Adrenal gland (tissue), 5 donors: ENCODE measurements around the gene PACSIN2.

ENCODE experiments used
- CTCF ChIP-seq, 6 experiments: fragments of 450-650 bp in 4 of 6; fragments of 200-600 bp in 2 of 6; sonication (generic) in 1 of 6; IDR thresholded peaks; 1 replicate in 5 of 6; 2 replicates in 1 of 6; pipeline versions ENCODE4 v1.5.1 to v1.8.0; 2016 to 2021; ENCODE audit warnings: antibody characterized with exemption in 6 of 6, mild to moderate bottlenecking in 2 of 6, moderate library complexity in 1 of 6
- POLR2A ChIP-seq, 2 donors: fragments of 450-650 bp; IDR thresholded peaks; one replicate each; pipeline ENCODE4 v1.6.1; 2017; ENCODE audit warnings: antibody characterized with exemption in 2 of 2, mild to moderate bottlenecking in 2 of 2, moderate library complexity in 1 of 2
- donor health status: DM: no; HTN: no; CAD: no.

GRCh38 chr22:42881982-42882656 is 132.8 kb downstream of the PACSIN2 start:
- TF ChIP-seq POLR2A (IDR thresholded peaks at IDR 0.05) (peak in 1 of 2 donors; percentile 36), CTCF (IDR thresholded peaks at IDR 0.05) (no peak)
